Measurements from ENCODE around the gene GABRE. TPM values are rescaled to one million over a fixed set of nuclear protein-coding genes. Genes with fewer than 3 reads are reported as not detected.

GABRE gene, protein sequence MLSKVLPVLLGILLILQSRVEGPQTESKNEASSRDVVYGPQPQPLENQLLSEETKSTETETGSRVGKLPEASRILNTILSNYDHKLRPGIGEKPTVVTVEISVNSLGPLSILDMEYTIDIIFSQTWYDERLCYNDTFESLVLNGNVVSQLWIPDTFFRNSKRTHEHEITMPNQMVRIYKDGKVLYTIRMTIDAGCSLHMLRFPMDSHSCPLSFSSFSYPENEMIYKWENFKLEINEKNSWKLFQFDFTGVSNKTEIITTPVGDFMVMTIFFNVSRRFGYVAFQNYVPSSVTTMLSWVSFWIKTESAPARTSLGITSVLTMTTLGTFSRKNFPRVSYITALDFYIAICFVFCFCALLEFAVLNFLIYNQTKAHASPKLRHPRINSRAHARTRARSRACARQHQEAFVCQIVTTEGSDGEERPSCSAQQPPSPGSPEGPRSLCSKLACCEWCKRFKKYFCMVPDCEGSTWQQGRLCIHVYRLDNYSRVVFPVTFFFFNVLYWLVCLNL
- total RNA-seq (38.8 TPM), polyA plus RNA-seq (ENCODE audit: insufficient read depth in 1 of 8, insufficient read length in 8 of 8, low replicate concordance in 1 of 8) (10 to 100 TPM; 19.5 to 53.2 (median 42.7) TPM)
- long read RNA-seq, donor 1, full-length matches to known transcripts = 3 of 3 reads
- long read RNA-seq, donor 1, partial matches to known transcripts = 0 of 3 reads
- long read RNA-seq, donor 1, other reads (novel, unspliced or antisense) = 0 of 3 reads
- long read RNA-seq, donor 2 = 0 reads
- long read RNA-seq, donor 3, full-length matches to known transcripts = 4 of 4 reads
- long read RNA-seq, donor 3, partial matches to known transcripts = 0 of 4 reads
- long read RNA-seq, donor 3, other reads (novel, unspliced or antisense) = 0 of 4 reads
- long read RNA-seq, donor 4, full-length matches to known transcripts = 2 of 2 reads
- long read RNA-seq, donor 4, partial matches to known transcripts = 0 of 2 reads
- long read RNA-seq, donor 4, other reads (novel, unspliced or antisense) = 0 of 2 reads
- long read RNA-seq, donor 5, full-length matches to known transcripts = 5 of 5 reads
- long read RNA-seq, donor 5, partial matches to known transcripts = 0 of 5 reads
- long read RNA-seq, donor 5, other reads (novel, unspliced or antisense) = 0 of 5 reads
- long read RNA-seq, donor 6, full-length matches to known transcripts = 9 of 9 reads
- long read RNA-seq, donor 6, partial matches to known transcripts = 0 of 9 reads
- long read RNA-seq, donor 6, other reads (novel, unspliced or antisense) = 0 of 9 reads
- long read RNA-seq, donor 7, full-length matches to known transcripts = 3 of 3 reads
- long read RNA-seq, donor 7, partial matches to known transcripts = 0 of 3 reads
- long read RNA-seq, donor 7, other reads (novel, unspliced or antisense) = 0 of 3 reads
- long read RNA-seq, donor 8, partial matches to known transcripts = 0 of 1 reads
- long read RNA-seq, donor 8, other reads (novel, unspliced or antisense) = 0 of 1 reads
- long read RNA-seq, donor 9, full-length matches to known transcripts = 2 of 2 reads
- long read RNA-seq, donor 9, partial matches to known transcripts = 0 of 2 reads
- long read RNA-seq, donor 9, other reads (novel, unspliced or antisense) = 0 of 2 reads
- long read RNA-seq, donor 10, full-length matches to known transcripts = 6 of 6 reads
- long read RNA-seq, donor 10, partial matches to known transcripts = 0 of 6 reads
- long read RNA-seq, donor 10, other reads (novel, unspliced or antisense) = 0 of 6 reads
- long read RNA-seq, donor 11, full-length matches to known transcripts = 7 of 7 reads
- long read RNA-seq, donor 11, partial matches to known transcripts = 0 of 7 reads
- long read RNA-seq, donor 11, other reads (novel, unspliced or antisense) = 0 of 7 reads

- peak within 1 kb of the TSS; percentile 60 for H3K27ac ChIP-seq (ENCODE audit: low read length)
- whole genome bisulfite sequencing (ENCODE audit: insufficient coverage) = 32% methylated on average over 70 of the region's 90 CpGs
Measured at GRCh38 chrX:151974336-151975227, at the start of gene GABRE. Gene GABRE (minus strand): TSS chrX:151974676. CDS start chrX:151974625, 51 bp downstream.

GRCh38 chrX:152020888-152021287 lies 46.4 kb upstream of the GABRE start:
- Histone ChIP-seq H3K27me3 (ENCODE audit: control insufficient read depth, insufficient read depth, low read length) (no peaks in the 10 kb centered on the region), H3K9me3 (replicated peaks; ENCODE audit: control insufficient read depth, low read depth, low read length) (no peaks in the 10 kb centered on the region), H3K36me3 (ENCODE audit: control insufficient read depth, insufficient read depth, low read length) (no peaks in the 10 kb centered on the region), H3K27ac (ENCODE audit: low read length) (no peak overlapping the region), H3K4me1 (ENCODE audit: control insufficient read depth, insufficient read depth, low read length) (no peaks in the 10 kb centered on the region), H3K4me3 (ENCODE audit: low read length) (no peak overlapping the region)
- WGBS (ENCODE audit: insufficient coverage) = no CpG with 5 or more reads among the region's 3 CpGs
- no peak for DNase-seq

More at GRCh38 chrX:151974336-151975227, at the start of gene GABRE:
- Histone ChIP-seq H3K27me3 (ENCODE audit: control insufficient read depth, insufficient read depth, low read length) (peaks cover 22% of the 10 kb centered on the region), H3K4me1 (ENCODE audit: control insufficient read depth, insufficient read depth, low read length) (peaks cover 4% of the 10 kb centered on the region), H3K4me3 (ENCODE audit: low read length) (peak within 1 kb of the TSS; percentile 56), H3K9me3 (replicated peaks; ENCODE audit: control insufficient read depth, low read depth, low read length) (no peaks in the 10 kb centered on the region), H3K36me3 (ENCODE audit: control insufficient read depth, insufficient read depth, low read length) (peaks cover 3% of the 10 kb centered on the region)
- DNase-seq = peak; percentile 84

DNA sequence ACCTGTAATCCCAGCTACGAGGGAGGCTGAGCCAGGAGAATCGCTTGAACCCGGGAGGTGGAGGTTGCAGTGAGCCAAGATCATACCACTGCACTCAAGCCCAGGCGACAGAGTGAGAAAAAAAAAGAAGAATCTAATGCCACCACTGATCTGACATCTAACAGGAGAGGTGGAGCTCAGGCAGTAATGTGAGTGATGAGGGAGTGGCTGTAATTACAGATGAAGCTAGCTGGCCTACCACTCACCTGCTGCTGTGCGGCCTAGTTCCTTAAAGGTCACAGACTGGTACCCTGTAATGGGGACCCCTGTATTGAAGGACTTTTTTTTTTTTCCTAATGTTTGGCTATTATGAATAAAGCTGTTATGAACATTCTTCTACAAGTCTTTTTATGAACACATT lies 25.3 kb upstream of the GABRE start:
- H3K4me1 ChIP-seq (ENCODE audit: control insufficient read depth, insufficient read depth, low read length) = no peaks in the 10 kb centered on the region
- no peaks in the 10 kb centered on the region for H3K9me3 ChIP-seq (replicated peaks; ENCODE audit: control insufficient read depth, low read depth, low read length)
- no peak overlapping the region for H3K27ac ChIP-seq (ENCODE audit: low read length)
- no peak for DNase-seq
- H3K36me3 ChIP-seq (ENCODE audit: control insufficient read depth, insufficient read depth, low read length) = no peaks in the 10 kb centered on the region
- no peaks in the 10 kb centered on the region for H3K27me3 ChIP-seq (ENCODE audit: control insufficient read depth, insufficient read depth, low read length)
- no peak overlapping the region for H3K4me3 ChIP-seq (ENCODE audit: low read length)
- WGBS (ENCODE audit: insufficient coverage) = 73% methylated on average over 2 of the region's 5 CpGs

GRCh38 chrX:151997539-151997938 lies 23.1 kb upstream of the GABRE start:
- Histone ChIP-seq H3K4me1 (ENCODE audit: control insufficient read depth, insufficient read depth, low read length) (no peaks in the 10 kb centered on the region), H3K27me3 (ENCODE audit: control insufficient read depth, insufficient read depth, low read length) (no peaks in the 10 kb centered on the region), H3K27ac (ENCODE audit: low read length) (no peak overlapping the region), H3K4me3 (ENCODE audit: low read length) (no peak overlapping the region), H3K9me3 (replicated peaks; ENCODE audit: control insufficient read depth, low read depth, low read length) (no peaks in the 10 kb centered on the region), H3K36me3 (ENCODE audit: control insufficient read depth, insufficient read depth, low read length) (no peaks in the 10 kb centered on the region)
- WGBS (ENCODE audit: insufficient coverage) = no CpG with 5 or more reads among the region's 1 CpG
- DNase-seq = no peak

DNA sequence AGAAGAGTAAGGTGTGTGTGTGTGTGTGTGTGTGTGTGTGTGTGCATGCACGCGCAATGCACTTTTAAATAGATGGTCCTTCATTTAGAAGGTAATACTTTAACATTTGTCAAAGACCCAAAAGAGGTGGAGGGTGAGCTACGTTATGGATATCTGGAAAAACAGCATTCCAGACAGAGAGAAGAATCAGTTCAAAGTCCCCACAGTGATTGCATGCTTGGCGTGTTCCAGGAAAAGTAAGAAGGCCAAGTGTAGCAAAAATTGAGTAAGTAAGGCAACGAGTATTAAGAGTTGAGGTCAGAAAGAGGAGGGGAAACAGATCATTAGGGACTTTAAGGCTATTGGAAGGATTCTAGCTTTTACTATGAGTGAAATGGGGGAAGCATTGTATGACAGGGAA lies 21.9 kb upstream of the GABRE start:
- WGBS (ENCODE audit: insufficient coverage) = 18% methylated on average over 3 of the region's 5 CpGs
- no peak overlapping the region for H3K4me3 ChIP-seq (ENCODE audit: low read length)
- H3K36me3 ChIP-seq (ENCODE audit: control insufficient read depth, insufficient read depth, low read length) = no peaks in the 10 kb centered on the region
- no peaks in the 10 kb centered on the region for H3K4me1 ChIP-seq (ENCODE audit: control insufficient read depth, insufficient read depth, low read length)
- DNase-seq = peak; percentile 52
- H3K9me3 ChIP-seq (replicated peaks; ENCODE audit: control insufficient read depth, low read depth, low read length) = no peaks in the 10 kb centered on the region
- H3K27me3 ChIP-seq (ENCODE audit: control insufficient read depth, insufficient read depth, low read length) = no peaks in the 10 kb centered on the region
- no peak overlapping the region for H3K27ac ChIP-seq (ENCODE audit: low read length)

DNA sequence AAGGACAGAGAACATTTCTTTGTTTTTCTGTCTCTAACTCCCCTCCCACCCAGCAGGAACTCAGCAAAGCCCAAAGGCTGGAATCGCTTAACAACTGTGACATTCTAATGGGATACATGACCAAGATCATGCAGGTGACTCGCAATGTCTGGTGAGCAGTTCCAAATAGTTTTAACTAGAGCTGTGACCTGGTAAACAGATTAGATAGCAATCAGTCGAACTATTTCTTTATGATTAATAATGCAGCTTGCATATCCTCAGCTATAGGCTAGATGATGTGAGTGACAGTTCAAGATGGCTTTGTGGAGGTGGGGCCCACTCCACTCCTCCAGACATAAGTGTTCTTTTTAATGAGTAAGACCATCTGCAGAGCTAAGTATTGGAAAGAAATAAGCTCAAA lies 20.0 kb upstream of the GABRE start:
- H3K36me3 ChIP-seq (ENCODE audit: control insufficient read depth, insufficient read depth, low read length) = no peaks in the 10 kb centered on the region
- no peaks in the 10 kb centered on the region for H3K4me1 ChIP-seq (ENCODE audit: control insufficient read depth, insufficient read depth, low read length)
- 100% methylated on average over 1 of the region's 3 CpGs for WGBS (ENCODE audit: insufficient coverage)
- no peak for DNase-seq
- H3K9me3 ChIP-seq (replicated peaks; ENCODE audit: control insufficient read depth, low read depth, low read length) = no peaks in the 10 kb centered on the region
- H3K27ac ChIP-seq (ENCODE audit: low read length) = no peak overlapping the region
- no peaks in the 10 kb centered on the region for H3K27me3 ChIP-seq (ENCODE audit: control insufficient read depth, insufficient read depth, low read length)
- no peak overlapping the region for H3K4me3 ChIP-seq (ENCODE audit: low read length)

- Histone ChIP-seq H3K9me3 (replicated peaks; ENCODE audit: control insufficient read depth, low read depth, low read length) (no peaks in the 10 kb centered on the region), H3K27ac (ENCODE audit: low read length) (no peak overlapping the region), H3K4me3 (ENCODE audit: low read length) (no peak overlapping the region), H3K27me3 (ENCODE audit: control insufficient read depth, insufficient read depth, low read length) (peaks cover 2% of the 10 kb centered on the region), H3K36me3 (ENCODE audit: control insufficient read depth, insufficient read depth, low read length) (no peaks in the 10 kb centered on the region), H3K4me1 (ENCODE audit: control insufficient read depth, insufficient read depth, low read length) (no peaks in the 10 kb centered on the region)
- no peak for DNase-seq
- 33% methylated on average over 1 of the region's 3 CpGs for WGBS (ENCODE audit: insufficient coverage)
Measured at GRCh38 chrX:151988706-151989299, 14.3 kb upstream of the GABRE start.

DNA sequence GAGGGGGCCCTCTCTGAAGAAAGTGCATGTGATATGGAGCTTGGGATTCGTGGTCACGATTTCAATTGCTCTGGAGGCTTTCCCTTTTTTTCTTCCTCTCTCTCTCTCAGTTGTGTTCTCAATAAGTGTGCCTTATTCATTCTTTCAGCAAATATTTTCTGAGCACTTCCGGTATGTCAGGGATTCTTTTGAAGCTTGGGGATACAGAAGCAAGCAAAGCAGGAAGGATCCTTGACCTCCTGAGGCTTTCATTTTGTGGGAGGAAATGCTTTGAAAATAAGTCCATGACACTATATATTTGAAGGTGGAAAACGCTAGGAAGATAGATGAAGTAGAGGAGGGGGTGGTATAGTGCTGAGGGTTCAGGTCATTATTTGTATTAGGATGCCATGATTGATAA lies 12.6 kb upstream of the GABRE start:
- Histone ChIP-seq H3K27me3 (ENCODE audit: control insufficient read depth, insufficient read depth, low read length) (peaks cover 2% of the 10 kb centered on the region), H3K9me3 (replicated peaks; ENCODE audit: control insufficient read depth, low read depth, low read length) (no peaks in the 10 kb centered on the region), H3K36me3 (ENCODE audit: control insufficient read depth, insufficient read depth, low read length) (no peaks in the 10 kb centered on the region), H3K4me1 (ENCODE audit: control insufficient read depth, insufficient read depth, low read length) (no peaks in the 10 kb centered on the region), H3K4me3 (ENCODE audit: low read length) (no peak overlapping the region), H3K27ac (ENCODE audit: low read length) (no peak overlapping the region)
- DNase-seq = no peak
- 61% methylated on average over 2 of the region's 4 CpGs for WGBS (ENCODE audit: insufficient coverage)
